CD14-positive monocyte (primary cell): ENCODE results near the gene CABCOCO1. TPM values are rescaled to one million over a fixed set of nuclear protein-coding genes. Genes with fewer than 3 reads are reported as not detected.
A peak's percentile ranks its signal among the peaks of the same experiment; 100 is the strongest.

Source experiments
- DNase-seq, 3 donors: peaks; one replicate each; pipeline ENCODE4 v3.0.0-alpha.2; 2011 to 2022
- H2AFZ ChIP-seq: 2 replicates; pipeline ENCODE4 v1.6.0; 2012; ENCODE audit warnings: mild to moderate bottlenecking, low read depth, low read length, inconsistent platforms; ENCODE audit not compliant: insufficient read depth, poor library complexity, severe bottlenecking
- H3K27ac ChIP-seq, 2 donors: 1 replicate in 1 of 2; 2 replicates in 1 of 2; pipeline ENCODE4 v1.5.1; 2012 to 2013; ENCODE audit warnings: low read length in 2 of 2, control low read depth in 1 of 2, inconsistent platforms in 1 of 2, low read depth in 1 of 2, mild to moderate bottlenecking in 1 of 2
- H3K27me3 ChIP-seq, 2 donors: one replicate each; pipeline versions ENCODE4 v1.6.0 to v1.6.1; 2011 to 2013; ENCODE audit warnings: low read length in 2 of 2; ENCODE audit not compliant: control insufficient read depth in 2 of 2, insufficient read depth in 2 of 2
- H3K36me3 ChIP-seq, 2 donors: replicated peaks in 1 of 2; 1 replicate in 1 of 2; 2 replicates in 1 of 2; pipeline versions ENCODE4 v1.5.1 to v1.6.1; 2012 to 2013; ENCODE audit warnings: low read length in 2 of 2, control low read depth in 1 of 2, inconsistent platforms in 1 of 2, mild to moderate bottlenecking in 1 of 2; ENCODE audit not compliant: insufficient read depth in 2 of 2, control insufficient read depth in 1 of 2
- H3K4me1 ChIP-seq, 2 donors: 1 replicate in 1 of 2; 2 replicates in 1 of 2; pipeline versions ENCODE4 v1.5.1 to v1.6.1; 2012 to 2013; ENCODE audit warnings: low read length in 2 of 2, control low read depth in 1 of 2, inconsistent platforms in 1 of 2, mild to moderate bottlenecking in 1 of 2, moderate library complexity in 1 of 2; ENCODE audit not compliant: insufficient read depth in 2 of 2, control insufficient read depth in 1 of 2
- H3K4me2 ChIP-seq: replicated peaks from 2 replicates; pipeline ENCODE3; 2012; ENCODE audit warnings: low read length, moderate library complexity, mild to moderate bottlenecking; ENCODE audit not compliant: poor library complexity, severe bottlenecking; ENCODE audit errors: extremely low read depth
- H3K4me3 ChIP-seq, 3 experiments: fragments of 200-600 bp in 1 of 3; sonication (generic) in 1 of 3; replicated peaks in 1 of 3; 1 replicate in 2 of 3; 2 replicates in 1 of 3; pipeline ENCODE4 v1.5.1; 2011 to 2013; ENCODE audit warnings: low read length in 3 of 3, mild to moderate bottlenecking in 3 of 3, control low read depth in 2 of 3, low read depth in 2 of 3, inconsistent platforms in 1 of 3, moderate library complexity in 1 of 3
- H3K79me2 ChIP-seq: 2 replicates; pipeline ENCODE4 v1.6.0; 2012; ENCODE audit warnings: mild to moderate bottlenecking, control low read depth, inconsistent platforms, low read length, moderate library complexity; ENCODE audit not compliant: insufficient read depth
- H3K9ac ChIP-seq: 2 replicates; pipeline ENCODE4 v1.6.0; 2017; ENCODE audit warnings: low read length, mild to moderate bottlenecking; ENCODE audit not compliant: insufficient read depth, poor library complexity, severe bottlenecking
- H3K9me3 ChIP-seq, 2 donors: replicated peaks in 1 of 2; 1 replicate in 1 of 2; 2 replicates in 1 of 2; pipeline versions ENCODE4 v1.5.1 to v1.6.1; 2012 to 2013; ENCODE audit warnings: low read length in 2 of 2, control low read depth in 1 of 2; ENCODE audit not compliant: control insufficient read depth in 1 of 2, insufficient read depth in 1 of 2
- H4K20me1 ChIP-seq: 2 replicates; pipeline ENCODE4 v1.6.0; 2012; ENCODE audit warnings: mild to moderate bottlenecking, low read length, control low read depth, moderate library complexity; ENCODE audit not compliant: insufficient read depth
- H3K27ac Mint-ChIP-seq, 7 donors: one replicate each; pipeline ENCODE4 v1.8.0; 2020; ENCODE audit warnings: mild to moderate bottlenecking in 7 of 7, mixed read lengths in 7 of 7, moderate library complexity in 6 of 7, inconsistent platforms in 2 of 7
- H3K27me3 Mint-ChIP-seq, 3 donors: one replicate each; pipeline ENCODE4 v1.8.0; 2021 to 2022; ENCODE audit warnings: low read depth in 3 of 3, mild to moderate bottlenecking in 3 of 3, mixed read lengths in 3 of 3, moderate library complexity in 3 of 3, inconsistent platforms in 1 of 3
- H3K36me3 Mint-ChIP-seq, 2 donors: one replicate each; pipeline ENCODE4 v1.8.0; 2020; ENCODE audit warnings: mixed read lengths in 2 of 2, inconsistent platforms in 1 of 2, mild to moderate bottlenecking in 1 of 2
- H3K4me1 Mint-ChIP-seq: one replicate; pipeline ENCODE4 v1.8.0; 2020; ENCODE audit warnings: mild to moderate bottlenecking, mixed read lengths
- H3K4me3 Mint-ChIP-seq, 2 donors: one replicate each; pipeline ENCODE4 v1.8.0; 2020; ENCODE audit warnings: mild to moderate bottlenecking in 2 of 2, mixed read lengths in 2 of 2, moderate library complexity in 1 of 2
- H3K9me3 Mint-ChIP-seq, 7 donors: one replicate each; pipeline ENCODE4 v1.8.0; 2020 to 2022; ENCODE audit warnings: mixed read lengths in 7 of 7, mild to moderate bottlenecking in 6 of 7, moderate library complexity in 6 of 7, inconsistent platforms in 2 of 7
- CTCF ChIP-seq: fragments of 200-600 bp; IDR thresholded peaks from one replicate; pipeline ENCODE4 v1.8.0; 2022; ENCODE audit warnings: antibody characterized with exemption, mild to moderate bottlenecking
- WGBS: methylation state at CpG from one replicate; pipeline ENCODE4 v1.1.5; 2013; ENCODE audit warnings: missing lambda C conversion rate; ENCODE audit not compliant: insufficient coverage; 5-methylcytosine and 5-hydroxymethylcytosine counted together
- intact Hi-C, 2 donors: fragments of 100-400 bp; cut with micrococcal nuclease; formaldehyde crosslinking; loops; one replicate each; pipeline versions ENCODE4 v1.15.0 to v1.15.1; 2023
- polyA plus RNA-seq, 3 donors: library from polyadenylated mRNA; depleted of rRNA in 1 of 3; unstranded in 2 of 3; stranded (reverse) in 1 of 3; fragments of 300-500 nt in 2 of 3; fragments of >200 nt in 1 of 3; fragmentation: Illumina TruSeq in 2 of 3; gene quantifications; 1 replicate in 2 of 3; 2 replicates in 1 of 3; pipeline ENCODE4 v1.2.3, GENCODE V29; 2012 to 2021

Gene CABCOCO1
- polyA plus RNA-seq, 3 donors = not detected

GRCh38 chr10:61751599-61751998, 88.9 kb downstream of the CABCOCO1 start:
- WGBS = no CpG with 5 or more reads among the region's 3 CpGs
- H3K27ac ChIP-seq = no peak overlapping the region
- Mint-ChIP-seq H3K36me3 (no peaks in the 10 kb centered on the region), H3K27me3 (peaks cover 0 to 1% (median 0%) of the 10 kb centered on the region in 3 donors), H3K9me3 (no peaks in the 10 kb centered on the region), H3K4me1 (peaks cover 15% of the 10 kb centered on the region), H3K27ac (no peak overlapping the region), H3K4me3 (no peak overlapping the region)
- no peak for TF ChIP-seq CTCF
- H3K36me3 ChIP-seq = no peaks in the 10 kb centered on the region
- no peak overlapping the region for H3K4me3 ChIP-seq
- no peaks in the 10 kb centered on the region for H3K27me3 ChIP-seq
- intact Hi-C loops = no loop called here
- DNase-seq = no peak
- H3K9ac ChIP-seq = no peak overlapping the region
- peaks cover 4 to 5% of the 10 kb centered on the region in 2 donors for H3K4me1 ChIP-seq
- no peaks in the 10 kb centered on the region for H4K20me1 ChIP-seq
- no peaks in the 10 kb centered on the region for H3K79me2 ChIP-seq
- H2AFZ ChIP-seq = peak overlapping the region; percentile 8
- no peaks in the 10 kb centered on the region for H3K9me3 ChIP-seq
- H3K4me2 ChIP-seq = no peak overlapping the region

GRCh38 chr10:61752111-61753011, 89.6 kb downstream of the CABCOCO1 start:
- H3K4me3 ChIP-seq = no peak overlapping the region
- DNase-seq = no peak
- H3K36me3 Mint-ChIP-seq = no peaks in the 10 kb centered on the region
- peaks cover 15% of the 10 kb centered on the region for H3K4me1 Mint-ChIP-seq
- H3K27me3 Mint-ChIP-seq = peaks cover 0 to 1% (median 0%) of the 10 kb centered on the region in 3 donors
- H3K79me2 ChIP-seq = no peaks in the 10 kb centered on the region
- no peaks in the 10 kb centered on the region for H3K9me3 ChIP-seq
- no CpG with 5 or more reads among the region's 6 CpGs for WGBS
- H3K9ac ChIP-seq = no peak overlapping the region
- intact Hi-C loops = no loop called here
- no peaks in the 10 kb centered on the region for H4K20me1 ChIP-seq
- no peaks in the 10 kb centered on the region for H3K27me3 ChIP-seq
- H3K27ac ChIP-seq = no peak overlapping the region
- no peak overlapping the region for H3K4me3 Mint-ChIP-seq
- peaks cover 4 to 5% of the 10 kb centered on the region in 2 donors for H3K4me1 ChIP-seq
- H3K9me3 Mint-ChIP-seq = no peaks in the 10 kb centered on the region
- no peaks in the 10 kb centered on the region for H3K36me3 ChIP-seq
- H2AFZ ChIP-seq = no peak overlapping the region
- no peak overlapping the region for H3K4me2 ChIP-seq
- peak overlapping the region in 1 of 7 donors; percentile 63 for H3K27ac Mint-ChIP-seq
- TF ChIP-seq CTCF = no peak
